Lung (tissue), 12 donors: ENCODE data around the gene RSL1D1. TPM values are rescaled to one million over a fixed set of nuclear protein-coding genes. Genes with fewer than 3 reads are reported as not detected.

ENCODE experiments used
- ATAC-seq: fragments of 200-7000 bp; cut with Tn5 transposase; one replicate; pipeline ENCODE4 v1.9.1; 2020; ENCODE audit warnings: moderate number of reproducible peaks; ENCODE audit not compliant: insufficient read depth, low FRiP score
- DNase-seq, 3 donors: peaks; one replicate each; pipeline ENCODE4 v3.0.0-alpha.2; 2013 to 2017
- H3K27ac ChIP-seq, 2 donors: one replicate each; pipeline ENCODE4 v1.5.1; 2013; ENCODE audit warnings: mild to moderate bottlenecking in 2 of 2, moderate library complexity in 2 of 2, control low read depth in 1 of 2, inconsistent platforms in 1 of 2, low read depth in 1 of 2, low read length in 1 of 2
- H3K27me3 ChIP-seq, 3 donors: one replicate each; pipeline ENCODE4 v1.5.1; 2013; ENCODE audit warnings: low read length in 2 of 3; ENCODE audit not compliant: control insufficient read depth in 3 of 3, insufficient read depth in 3 of 3
- H3K36me3 ChIP-seq, 4 donors: one replicate each; pipeline ENCODE4 v1.5.1; 2013; ENCODE audit warnings: low read length in 4 of 4, mild to moderate bottlenecking in 1 of 4, moderate library complexity in 1 of 4; ENCODE audit not compliant: control insufficient read depth in 4 of 4, insufficient read depth in 4 of 4
- H3K4me1 ChIP-seq, 5 donors: one replicate each; pipeline ENCODE4 v1.5.1; 2013; ENCODE audit warnings: low read length in 5 of 5, mild to moderate bottlenecking in 2 of 5, moderate library complexity in 1 of 5; ENCODE audit not compliant: control insufficient read depth in 5 of 5, insufficient read depth in 5 of 5
- H3K4me3 ChIP-seq: one replicate; pipeline ENCODE4 v1.5.1; 2013; ENCODE audit warnings: mild to moderate bottlenecking, control low read depth, moderate library complexity
- H3K9ac ChIP-seq, 2 donors: one replicate each; pipeline ENCODE4 v1.5.1; 2013; ENCODE audit warnings: low read length in 2 of 2, control low read depth in 1 of 2; ENCODE audit not compliant: insufficient read depth in 1 of 2
- H3K9me3 ChIP-seq, 4 donors: one replicate each; pipeline ENCODE4 v1.5.1; 2013; ENCODE audit warnings: low read length in 3 of 4, mild to moderate bottlenecking in 1 of 4, moderate library complexity in 1 of 4; ENCODE audit not compliant: control insufficient read depth in 4 of 4, insufficient read depth in 3 of 4
- WGBS, 2 donors: extraction: QIAGEN DNeasy Blood & Tissue Kit; methylation state at CpG; one replicate each; pipeline ENCODE4 v1.1.7; 2013; 5-methylcytosine and 5-hydroxymethylcytosine counted together
- polyA plus RNA-seq, 2 donors: library from polyadenylated mRNA; stranded (reverse); fragments of 200-250 nt; gene quantifications; one replicate each; pipeline ENCODE4 v1.2.1, GENCODE V29; 2013
- total RNA-seq, 2 donors: library from RNA; depleted of rRNA in 1 of 2; stranded (reverse); fragments of >200 nt in 1 of 2; gene quantifications; one replicate each; pipeline ENCODE4 v1.2.1, GENCODE V29; 2014 to 2021
- TF ChIP-seq, protein P1 (sequence below): IDR thresholded peaks from 2 replicates; pipeline ENCODE4 v1.5.1; 2012; ENCODE audit warnings: mild to moderate bottlenecking; ENCODE audit errors: control extremely low read depth, extremely low read depth
- donor health status: control.
- donor health status: control.
- donor health status: Bipolar disorder and iron deficiency.
- donor health status: healthy.
- donor health status: DM: yes; HTN: yes; CAD: no.

Gene RSL1D1
- total and polyA plus RNA-seq, 4 donors, result 68.5 to 206 (median 89.9) TPM

GRCh38 chr16:11844499-11844898 is 6.8 kb downstream of the RSL1D1 start:
- H3K9me3 ChIP-seq, result no peaks in the 10 kb centered on the region
- H3K27me3 ChIP-seq, result no peaks in the 10 kb centered on the region
- peaks cover 0 to 3% (median 0%) of the 10 kb centered on the region in 5 donors for H3K4me1 ChIP-seq
- H3K4me3 ChIP-seq, result no peak overlapping the region
- TF ChIP-seq, protein P1, sequence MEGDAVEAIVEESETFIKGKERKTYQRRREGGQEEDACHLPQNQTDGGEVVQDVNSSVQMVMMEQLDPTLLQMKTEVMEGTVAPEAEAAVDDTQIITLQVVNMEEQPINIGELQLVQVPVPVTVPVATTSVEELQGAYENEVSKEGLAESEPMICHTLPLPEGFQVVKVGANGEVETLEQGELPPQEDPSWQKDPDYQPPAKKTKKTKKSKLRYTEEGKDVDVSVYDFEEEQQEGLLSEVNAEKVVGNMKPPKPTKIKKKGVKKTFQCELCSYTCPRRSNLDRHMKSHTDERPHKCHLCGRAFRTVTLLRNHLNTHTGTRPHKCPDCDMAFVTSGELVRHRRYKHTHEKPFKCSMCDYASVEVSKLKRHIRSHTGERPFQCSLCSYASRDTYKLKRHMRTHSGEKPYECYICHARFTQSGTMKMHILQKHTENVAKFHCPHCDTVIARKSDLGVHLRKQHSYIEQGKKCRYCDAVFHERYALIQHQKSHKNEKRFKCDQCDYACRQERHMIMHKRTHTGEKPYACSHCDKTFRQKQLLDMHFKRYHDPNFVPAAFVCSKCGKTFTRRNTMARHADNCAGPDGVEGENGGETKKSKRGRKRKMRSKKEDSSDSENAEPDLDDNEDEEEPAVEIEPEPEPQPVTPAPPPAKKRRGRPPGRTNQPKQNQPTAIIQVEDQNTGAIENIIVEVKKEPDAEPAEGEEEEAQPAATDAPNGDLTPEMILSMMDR, result no peak
- DNase-seq (no peak), ATAC-seq (no peak)
- H3K27ac ChIP-seq, result no peak overlapping the region
- 91 to 96% methylated on average over 4 of the region's 4 CpGs for WGBS, 2 donors
- H3K9ac ChIP-seq, result no peak overlapping the region
- H3K36me3 ChIP-seq, result peaks cover 39 to 56% (median 46%) of the 10 kb centered on the region in 4 donors

DNA sequence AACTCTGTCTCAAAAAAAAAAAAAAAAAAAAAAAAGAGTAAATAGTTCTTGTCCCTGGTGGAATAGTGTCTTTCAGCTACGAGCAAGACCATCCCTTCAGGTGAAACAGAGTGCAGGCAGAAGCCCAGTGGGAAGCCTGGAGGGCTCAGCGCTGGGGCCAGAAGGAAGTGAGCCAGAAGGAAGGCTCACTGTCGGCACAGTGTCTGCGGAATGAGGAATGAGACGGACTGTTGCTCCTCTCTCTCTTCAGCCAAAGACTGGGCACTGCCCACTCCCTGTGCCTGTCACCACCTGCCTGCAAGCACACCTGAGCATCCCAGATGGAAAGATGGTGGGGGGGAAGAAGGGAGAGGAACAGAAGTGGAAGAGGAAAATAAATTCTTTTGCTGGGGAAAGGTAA is 7.5 kb downstream of the RSL1D1 start:
- 94 to 97% methylated on average over 5 of the region's 5 CpGs for WGBS, 2 donors
- H3K4me1 ChIP-seq, result peaks cover 0 to 2% (median 0%) of the 10 kb centered on the region in 5 donors
- no peak overlapping the region for H3K4me3 ChIP-seq
- no peak for ATAC-seq
- H3K9ac ChIP-seq, result no peak overlapping the region
- DNase-seq, result no peak
- H3K9me3 ChIP-seq, result no peaks in the 10 kb centered on the region
- H3K27me3 ChIP-seq, result no peaks in the 10 kb centered on the region
- peaks cover 42 to 51% (median 46%) of the 10 kb centered on the region in 4 donors for H3K36me3 ChIP-seq
- TF ChIP-seq, protein P1, result no peak
- H3K27ac ChIP-seq, result no peak overlapping the region

DNA sequence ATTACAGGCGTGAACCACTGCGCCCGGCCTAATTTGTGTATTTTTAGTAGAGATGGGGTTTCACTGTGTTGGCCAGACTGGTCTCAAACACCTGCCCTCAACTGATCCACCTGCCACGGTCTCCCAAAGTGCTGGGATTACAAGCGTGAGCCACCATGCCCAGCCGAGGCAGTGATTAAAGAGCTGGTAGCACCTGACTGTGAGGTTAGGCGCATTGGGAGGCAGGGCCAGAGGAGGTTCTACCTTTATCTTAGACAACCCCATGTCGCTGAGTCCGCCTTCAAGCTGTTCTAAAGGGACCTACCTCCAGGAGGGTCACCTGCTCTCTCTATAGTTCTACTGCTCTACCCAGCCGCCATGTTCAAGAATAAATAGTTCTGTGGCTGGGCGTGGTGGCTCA is 8.1 kb downstream of the RSL1D1 start:
- 96 to 99% methylated on average over 11 of the region's 11 CpGs for WGBS, 2 donors

More for the DNA sequence above, 8.1 kb downstream of the RSL1D1 start:
- Histone ChIP-seq H3K36me3 (peaks cover 43 to 52% (median 44%) of the 10 kb centered on the region in 4 donors), H3K9me3 (no peaks in the 10 kb centered on the region), H3K9ac (no peak overlapping the region), H3K4me3 (no peak overlapping the region), H3K27ac (no peak overlapping the region), H3K27me3 (no peaks in the 10 kb centered on the region), H3K4me1 (no peaks in the 10 kb centered on the region)
- ATAC-seq, result no peak
- TF ChIP-seq, protein P1, result no peak
- DNase-seq, result no peak
